ENCODE measurements around the gene ZC3H13.

Gene ZC3H13

GRCh38 chr13:46088821-46089562 lies 36.4 kb upstream of the ZC3H13 start:
- no peaks in the 10 kb centered on the region for H3K79me2 ChIP-seq (ENCODE audit: insufficient read depth, low read length)
- H3K4me3 ChIP-seq (ENCODE audit: low read length, poor library complexity, severe bottlenecking): peak overlapping the region; percentile 3
- peak overlapping the region; percentile 29; the same call in 1 of the 2 replicates for H2AFZ ChIP-seq (ENCODE audit: low read length)

GRCh38 chr13:46087481-46087880 lies 34.9 kb upstream of the ZC3H13 start:
- peak overlapping the region; percentile 15 for H3K4me2 ChIP-seq (ENCODE audit: low read depth, low read length, poor library complexity, severe bottlenecking)
- H3K4me1 ChIP-seq (ENCODE audit: insufficient read depth, low read length, poor library complexity, severe bottlenecking): peaks cover 58% of the 10 kb centered on the region
- no peaks in the 10 kb centered on the region for H3K36me3 ChIP-seq (ENCODE audit: insufficient read depth, low read length)
- no peaks in the 10 kb centered on the region for H3K79me2 ChIP-seq (ENCODE audit: insufficient read depth, low read length)
- H3K4me3 ChIP-seq (ENCODE audit: low read length, poor library complexity, severe bottlenecking): no peak overlapping the region
- no peaks in the 10 kb centered on the region for H3K9me2 ChIP-seq (replicated peaks; ENCODE audit: low read depth, low read length)
- TF ChIP-seq EZH2phosphoT487 (IDR thresholded peaks at IDR 0.05; ENCODE audit: borderline replicate concordance): no peak
- no peak for TF ChIP-seq CTCF (conservative IDR thresholded peaks at IDR 0.05; ENCODE audit: low read length)
- no peaks in the 10 kb centered on the region for H3K9me3 ChIP-seq (ENCODE audit: insufficient read depth, low read depth, low read length)
- no peaks in the 10 kb centered on the region for H4K20me1 ChIP-seq (ENCODE audit: insufficient read depth, low read length, poor library complexity, severe bottlenecking)
- H2AFZ ChIP-seq (ENCODE audit: low read length): peak overlapping the region; percentile 67; the same call in 1 of the 2 replicates
- peak overlapping the region; percentile 21 for H3K9ac ChIP-seq (ENCODE audit: low read depth, low read length, poor library complexity, severe bottlenecking)
- no peaks in the 10 kb centered on the region for H3K27me3 ChIP-seq (ENCODE audit: insufficient read depth, low read length, poor library complexity, severe bottlenecking)
- H3F3A ChIP-seq (ENCODE audit: low read depth): no peaks in the 10 kb centered on the region; the same call in 1 of the 2 replicates

More at GRCh38 chr13:46088821-46089562, 36.4 kb upstream of the ZC3H13 start:
- no peaks in the 10 kb centered on the region for H3K36me3 ChIP-seq (ENCODE audit: insufficient read depth, low read length)
- H3F3A ChIP-seq (ENCODE audit: low read depth): no peaks in the 10 kb centered on the region; the same call in 1 of the 2 replicates
- H3K4me1 ChIP-seq (ENCODE audit: insufficient read depth, low read length, poor library complexity, severe bottlenecking): peaks cover 46% of the 10 kb centered on the region
- no peaks in the 10 kb centered on the region for H4K20me1 ChIP-seq (ENCODE audit: insufficient read depth, low read length, poor library complexity, severe bottlenecking)
- no peak for TF ChIP-seq EZH2phosphoT487 (IDR thresholded peaks at IDR 0.05; ENCODE audit: borderline replicate concordance)
- no peak for TF ChIP-seq CTCF (conservative IDR thresholded peaks at IDR 0.05; ENCODE audit: low read length)
- H3K9ac ChIP-seq (ENCODE audit: low read depth, low read length, poor library complexity, severe bottlenecking): peak overlapping the region; percentile 21
- no peaks in the 10 kb centered on the region for H3K9me2 ChIP-seq (replicated peaks; ENCODE audit: low read depth, low read length)
- H3K9me3 ChIP-seq (ENCODE audit: insufficient read depth, low read depth, low read length): no peaks in the 10 kb centered on the region
- H3K4me2 ChIP-seq (ENCODE audit: low read depth, low read length, poor library complexity, severe bottlenecking): peak overlapping the region; percentile 51
- no peaks in the 10 kb centered on the region for H3K27me3 ChIP-seq (ENCODE audit: insufficient read depth, low read length, poor library complexity, severe bottlenecking)

- Histone ChIP-seq H3K79me2 (ENCODE audit: insufficient read depth, low read length) (no peaks in the 10 kb centered on the region), H3K9ac (ENCODE audit: low read depth, low read length, poor library complexity, severe bottlenecking) (no peak overlapping the region), H3K4me2 (ENCODE audit: low read depth, low read length, poor library complexity, severe bottlenecking) (no peak overlapping the region), H4K20me1 (ENCODE audit: insufficient read depth, low read length, poor library complexity, severe bottlenecking) (no peaks in the 10 kb centered on the region), H3K9me3 (ENCODE audit: insufficient read depth, low read depth, low read length) (no peaks in the 10 kb centered on the region), H3K9me2 (replicated peaks; ENCODE audit: low read depth, low read length) (no peaks in the 10 kb centered on the region), H3K27me3 (ENCODE audit: insufficient read depth, low read length, poor library complexity, severe bottlenecking) (no peaks in the 10 kb centered on the region), H2AFZ (ENCODE audit: low read length) (no peak overlapping the region), H3F3A (ENCODE audit: low read depth) (no peaks in the 10 kb centered on the region; the same call in 1 of the 2 replicates), H3K4me3 (ENCODE audit: low read length, poor library complexity, severe bottlenecking) (no peak overlapping the region), H3K36me3 (ENCODE audit: insufficient read depth, low read length) (no peaks in the 10 kb centered on the region), H3K4me1 (ENCODE audit: insufficient read depth, low read length, poor library complexity, severe bottlenecking) (peaks cover 60% of the 10 kb centered on the region)
- TF ChIP-seq EZH2phosphoT487 (IDR thresholded peaks at IDR 0.05; ENCODE audit: borderline replicate concordance) (no peak), CTCF (conservative IDR thresholded peaks at IDR 0.05; ENCODE audit: low read length) (no peak)
Observed at GRCh38 chr13:46086985-46087384, 34.4 kb upstream of the ZC3H13 start.

Measured in Loucy (cell line).